Smooth muscle cell (in vitro differentiated cells): ENCODE data around the gene HPRT1. TPM values are rescaled to one million over a fixed set of nuclear protein-coding genes. Genes with fewer than 3 reads are reported as not detected.

Source experiments
- DNase-seq: peaks from one replicate; lab custom pipeline; 2025; ENCODE audit not compliant: unreplicated experiment; lab: John Stamatoyannopoulos, UW
- H2AFZ ChIP-seq: fragments of 200-600 bp; sonication (generic); 2 replicates; pipeline ENCODE4 v1.6.0; 2016; ENCODE audit warnings: antibody characterized with exemption, low read depth, mild to moderate bottlenecking
- H3F3A ChIP-seq: fragments of 200-600 bp; sonication (generic); 2 replicates; pipeline ENCODE4 v1.6.0; 2017; ENCODE audit warnings: antibody characterized with exemption, low read depth
- H3K27ac ChIP-seq: fragments of 200-600 bp; sonication (generic); 2 replicates; pipeline ENCODE4 v1.5.1; 2016; ENCODE audit warnings: low read depth, mild to moderate bottlenecking
- H3K27me3 ChIP-seq: fragments of 200-600 bp; sonication (generic); 2 replicates; pipeline ENCODE4 v1.6.1; 2016; ENCODE audit warnings: low read depth, mild to moderate bottlenecking
- H3K36me3 ChIP-seq: fragments of 200-600 bp; sonication (generic); 2 replicates; pipeline ENCODE4 v1.5.1; 2016; ENCODE audit warnings: low read depth
- H3K4me1 ChIP-seq: fragments of 200-600 bp; sonication (generic); 2 replicates; pipeline ENCODE4 v1.5.1; 2016; ENCODE audit warnings: low read depth
- H3K4me2 ChIP-seq: fragments of 200-600 bp; sonication (generic); 2 replicates; pipeline ENCODE4 v1.6.0; 2016; ENCODE audit warnings: mild to moderate bottlenecking
- H3K4me3 ChIP-seq: fragments of 200-600 bp; sonication (generic); 2 replicates; pipeline ENCODE4 v1.5.1; 2016; ENCODE audit warnings: mild to moderate bottlenecking
- H3K79me2 ChIP-seq: fragments of 200-600 bp; sonication (generic); 2 replicates; pipeline ENCODE4 v1.6.0; 2016; ENCODE audit warnings: low read depth, mild to moderate bottlenecking
- H3K9ac ChIP-seq: fragments of 200-600 bp; sonication (generic); 2 replicates; pipeline ENCODE4 v1.6.0; 2016; ENCODE audit warnings: low read depth
- H3K9me3 ChIP-seq: fragments of 200-600 bp; sonication (generic); replicated peaks from 2 replicates; pipeline ENCODE4 v1.5.1; 2016; ENCODE audit warnings: low read depth
- H4K20me1 ChIP-seq: fragments of 200-600 bp; sonication (generic); 2 replicates; pipeline ENCODE4 v1.6.0; 2016; ENCODE audit warnings: low read depth
- CTCF ChIP-seq: fragments of 200-600 bp; sonication (generic); IDR thresholded peaks from 2 replicates; pipeline ENCODE4 v1.5.1; 2017; ENCODE audit warnings: borderline replicate concordance, mild to moderate bottlenecking, antibody characterized with exemption; ENCODE audit not compliant: insufficient read depth, poor library complexity, severe bottlenecking
- WGBS: methylation state at CpG from one replicate; pipeline ENCODE4 v1.1.7; 2016; ENCODE audit warnings: low lambda C conversion rate; 5-methylcytosine and 5-hydroxymethylcytosine counted together
- polyA plus RNA-seq: library from polyadenylated mRNA; unstranded; fragments of >200 nt; fragmentation: Nextera tagmentation; extraction: Ambion mirVana; gene quantifications from 2 replicates; pipeline ENCODE4 v1.2.1, GENCODE V29; 2016
- total RNA-seq: library from RNA; depleted of rRNA; stranded (reverse); fragments of >200 nt; gene quantifications from 2 replicates; pipeline ENCODE4 v1.2.3, GENCODE V29; 2014

Gene HPRT1
- total and polyA plus RNA-seq, 2 experiments from 2014 or later: 12.6 to 16.2 TPM

GRCh38 chrX:134526399-134526798, 66.4 kb downstream of the HPRT1 start:
- whole genome bisulfite sequencing: 91% methylated on average over 5 of the region's 5 CpGs
- no peak for TF ChIP-seq CTCF
- DNase-seq: no peak

GRCh38 chrX:134528960-134529359, 69.0 kb downstream of the HPRT1 start:
- H3K27me3 ChIP-seq: no peaks in the 10 kb centered on the region
- no peak for DNase-seq
- H3K9ac ChIP-seq: no peak overlapping the region
- H3F3A ChIP-seq: no peaks in the 10 kb centered on the region
- H3K4me2 ChIP-seq: no peak overlapping the region
- no peak overlapping the region for H3K4me3 ChIP-seq
- WGBS: 67% methylated on average over 3 of the region's 3 CpGs
- H4K20me1 ChIP-seq: no peaks in the 10 kb centered on the region
- no peak overlapping the region for H3K27ac ChIP-seq
- TF ChIP-seq CTCF: no peak
- no peaks in the 10 kb centered on the region for H3K4me1 ChIP-seq
- H2AFZ ChIP-seq: no peak overlapping the region
- H3K9me3 ChIP-seq: no peaks in the 10 kb centered on the region
- H3K36me3 ChIP-seq: no peaks in the 10 kb centered on the region
- no peaks in the 10 kb centered on the region for H3K79me2 ChIP-seq

More at GRCh38 chrX:134526399-134526798, 66.4 kb downstream of the HPRT1 start:
- no peaks in the 10 kb centered on the region for H3F3A ChIP-seq
- H3K4me1 ChIP-seq: no peaks in the 10 kb centered on the region
- no peak overlapping the region for H2AFZ ChIP-seq
- H3K4me2 ChIP-seq: no peak overlapping the region
- H3K9me3 ChIP-seq: no peaks in the 10 kb centered on the region
- no peaks in the 10 kb centered on the region for H3K79me2 ChIP-seq
- no peak overlapping the region for H3K4me3 ChIP-seq
- H3K9ac ChIP-seq: no peak overlapping the region
- H3K36me3 ChIP-seq: no peaks in the 10 kb centered on the region
- H3K27ac ChIP-seq: no peak overlapping the region
- no peaks in the 10 kb centered on the region for H4K20me1 ChIP-seq
- no peaks in the 10 kb centered on the region for H3K27me3 ChIP-seq

GRCh38 chrX:134529481-134529880, 69.5 kb downstream of the HPRT1 start:
- no peaks in the 10 kb centered on the region for H3K27me3 ChIP-seq
- no peak overlapping the region for H2AFZ ChIP-seq
- H3K4me2 ChIP-seq: no peak overlapping the region
- no peak overlapping the region for H3K4me3 ChIP-seq
- no peak for DNase-seq
- no peaks in the 10 kb centered on the region for H3K79me2 ChIP-seq
- H3K4me1 ChIP-seq: no peaks in the 10 kb centered on the region
- no peak overlapping the region for H3K9ac ChIP-seq
- H3K27ac ChIP-seq: no peak overlapping the region
- no peaks in the 10 kb centered on the region for H3K36me3 ChIP-seq
- H4K20me1 ChIP-seq: no peaks in the 10 kb centered on the region
- 91% methylated on average over 6 of the region's 6 CpGs for WGBS
- TF ChIP-seq CTCF: no peak
- no peaks in the 10 kb centered on the region for H3K9me3 ChIP-seq
- H3F3A ChIP-seq: no peaks in the 10 kb centered on the region

- no peak for DNase-seq
- Histone ChIP-seq H3K4me1 (no peaks in the 10 kb centered on the region), H3K36me3 (no peaks in the 10 kb centered on the region), H3K79me2 (no peaks in the 10 kb centered on the region), H3K9me3 (no peaks in the 10 kb centered on the region), H4K20me1 (no peaks in the 10 kb centered on the region), H3K4me2 (no peak overlapping the region), H3K27ac (no peak overlapping the region), H3K4me3 (no peak overlapping the region), H2AFZ (no peak overlapping the region), H3K9ac (no peak overlapping the region), H3K27me3 (no peaks in the 10 kb centered on the region), H3F3A (no peaks in the 10 kb centered on the region)
- TF ChIP-seq CTCF: no peak
- 83% methylated on average over 7 of the region's 7 CpGs for WGBS
Measured at GRCh38 chrX:134530845-134531244, 70.9 kb downstream of the HPRT1 start.
